ENCODE measurements around the gene EIF4G3. TPM values are rescaled to one million over a fixed set of nuclear protein-coding genes. Genes with fewer than 3 reads are reported as not detected.

The EIF4G3 gene
- polyA plus RNA-seq, 1 donor (not counting 4 experiments of a cell fraction or from before 2014, with no cell fraction given): 44.6 TPM

- peaks cover 3 to 9% of the 10 kb centered on the region in 2 experiments for H3K36me3 ChIP-seq (ENCODE audit: control insufficient read depth in 2 of 2, extremely low read depth in 1 of 2, insufficient read depth in 2 of 2, low read length in 2 of 2)
- TF ChIP-seq EZH2 (IDR thresholded peaks at IDR 0.05; ENCODE audit: low read length): no peak
- TF ChIP-seq, protein P1, sequence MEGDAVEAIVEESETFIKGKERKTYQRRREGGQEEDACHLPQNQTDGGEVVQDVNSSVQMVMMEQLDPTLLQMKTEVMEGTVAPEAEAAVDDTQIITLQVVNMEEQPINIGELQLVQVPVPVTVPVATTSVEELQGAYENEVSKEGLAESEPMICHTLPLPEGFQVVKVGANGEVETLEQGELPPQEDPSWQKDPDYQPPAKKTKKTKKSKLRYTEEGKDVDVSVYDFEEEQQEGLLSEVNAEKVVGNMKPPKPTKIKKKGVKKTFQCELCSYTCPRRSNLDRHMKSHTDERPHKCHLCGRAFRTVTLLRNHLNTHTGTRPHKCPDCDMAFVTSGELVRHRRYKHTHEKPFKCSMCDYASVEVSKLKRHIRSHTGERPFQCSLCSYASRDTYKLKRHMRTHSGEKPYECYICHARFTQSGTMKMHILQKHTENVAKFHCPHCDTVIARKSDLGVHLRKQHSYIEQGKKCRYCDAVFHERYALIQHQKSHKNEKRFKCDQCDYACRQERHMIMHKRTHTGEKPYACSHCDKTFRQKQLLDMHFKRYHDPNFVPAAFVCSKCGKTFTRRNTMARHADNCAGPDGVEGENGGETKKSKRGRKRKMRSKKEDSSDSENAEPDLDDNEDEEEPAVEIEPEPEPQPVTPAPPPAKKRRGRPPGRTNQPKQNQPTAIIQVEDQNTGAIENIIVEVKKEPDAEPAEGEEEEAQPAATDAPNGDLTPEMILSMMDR (optimal IDR thresholded peaks at IDR 0.05 in 1 of 3, IDR thresholded peaks at IDR 0.05 in 1 of 3, conservative IDR thresholded peaks at IDR 0.05 in 1 of 3; ENCODE audit: extremely low read depth in 1 of 3, insufficient read depth in 2 of 3, low read length in 3 of 3): no peak
- no peaks in the 10 kb centered on the region for H3K9me3 ChIP-seq (ENCODE audit: control insufficient read depth, low read depth, low read length)
- H2AFZ ChIP-seq (ENCODE audit: control insufficient read depth, low read length): no peak overlapping the region
- no peak overlapping the region for H3K27ac ChIP-seq (ENCODE audit: control insufficient read depth, insufficient read depth, low read length)
- H3K4me1 ChIP-seq (ENCODE audit: control insufficient read depth, extremely low read depth, insufficient read depth, low read length): peaks cover 18% of the 10 kb centered on the region
- no peak overlapping the region for H3K4me3 ChIP-seq (ENCODE audit: control insufficient read depth in 2 of 3, extremely low read depth in 1 of 3, insufficient read depth in 2 of 3, low read depth in 1 of 3, low read length in 3 of 3)
- DNase-seq (ENCODE audit: low read depth, low spot score) (no peak), FAIRE-seq (peak; percentile 43)
- no peaks in the 10 kb centered on the region for H3K27me3 ChIP-seq (ENCODE audit: control insufficient read depth, extremely low read depth, insufficient read depth, low read length)
- dilution Hi-C loops (cut with MboI; ENCODE audit: extremely low pct_ligation_motif_present, low sequenced_read_pairs): no loop called here
- no peaks in the 10 kb centered on the region for H4K20me1 ChIP-seq (ENCODE audit: control insufficient read depth, extremely low read depth, insufficient read depth, low read length)
- H3K4me2 ChIP-seq (ENCODE audit: control insufficient read depth, extremely low read depth, insufficient read depth, low read depth, low read length): no peak overlapping the region
- no peak overlapping the region for H3K9ac ChIP-seq (ENCODE audit: control insufficient read depth, extremely low read depth, insufficient read depth, low read length)
- H3K79me2 ChIP-seq (ENCODE audit: control insufficient read depth, insufficient read depth, low read length): peaks cover 17% of the 10 kb centered on the region
- H3K9me1 ChIP-seq (ENCODE audit: control insufficient read depth, extremely low read depth, insufficient read depth, low read length): peaks cover 3% of the 10 kb centered on the region
Observed at GRCh38 chr1:21089299-21089698, 87.4 kb downstream of the EIF4G3 start.

DNA sequence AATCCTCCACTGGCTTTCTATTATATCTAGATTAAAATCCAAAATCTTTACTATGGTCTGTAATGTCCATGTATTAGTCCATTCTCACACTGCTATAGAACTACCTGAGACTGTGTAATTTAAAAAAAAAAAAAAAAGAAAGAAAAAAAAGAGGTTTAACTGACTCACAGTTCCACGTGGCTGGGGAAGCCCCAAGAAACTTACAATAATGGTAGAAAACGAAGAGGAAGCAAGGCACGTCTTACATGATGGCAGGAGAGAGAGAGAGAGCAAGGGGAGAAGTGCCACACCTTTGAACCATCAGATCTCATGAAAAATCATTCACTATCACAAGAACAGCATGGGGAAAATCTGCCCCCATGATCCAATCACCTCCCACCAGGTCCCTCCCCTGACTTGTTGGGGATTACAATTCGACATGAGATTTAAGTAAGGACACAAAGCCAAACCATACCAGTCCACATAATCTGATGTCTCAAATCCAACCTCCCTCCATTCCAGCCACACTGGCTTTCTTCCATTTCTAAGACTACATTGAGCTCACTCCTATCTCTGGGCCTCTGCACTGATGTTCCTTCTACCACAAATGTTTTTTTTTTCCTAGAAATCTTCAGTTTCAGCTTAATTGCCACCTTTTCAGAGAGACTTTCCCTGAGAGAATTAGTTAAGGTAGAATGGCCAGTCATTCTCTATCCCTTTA, 92.4 kb downstream of the EIF4G3 start:
- Histone ChIP-seq H4K20me1 (ENCODE audit: control insufficient read depth, extremely low read depth, insufficient read depth, low read length) (no peaks in the 10 kb centered on the region), H3K4me2 (ENCODE audit: control insufficient read depth, extremely low read depth, insufficient read depth, low read depth, low read length) (peak overlapping the region; percentile 20), H3K79me2 (ENCODE audit: control insufficient read depth, insufficient read depth, low read length) (peaks cover 16% of the 10 kb centered on the region), H3K9me1 (ENCODE audit: control insufficient read depth, extremely low read depth, insufficient read depth, low read length) (no peaks in the 10 kb centered on the region), H3K9ac (ENCODE audit: control insufficient read depth, extremely low read depth, insufficient read depth, low read length) (no peak overlapping the region), H3K27ac (ENCODE audit: control insufficient read depth, insufficient read depth, low read length) (peak overlapping the region; percentile 60), H3K36me3 (ENCODE audit: control insufficient read depth in 2 of 2, extremely low read depth in 1 of 2, insufficient read depth in 2 of 2, low read length in 2 of 2) (peaks cover 5 to 9% of the 10 kb centered on the region in 2 experiments), H3K27me3 (ENCODE audit: control insufficient read depth, extremely low read depth, insufficient read depth, low read length) (no peaks in the 10 kb centered on the region), H3K4me1 (ENCODE audit: control insufficient read depth, extremely low read depth, insufficient read depth, low read length) (peaks cover 13% of the 10 kb centered on the region), H3K9me3 (ENCODE audit: control insufficient read depth, low read depth, low read length) (no peaks in the 10 kb centered on the region), H2AFZ (ENCODE audit: control insufficient read depth, low read length) (no peak overlapping the region), H3K4me3 (ENCODE audit: control insufficient read depth in 2 of 3, extremely low read depth in 1 of 3, insufficient read depth in 2 of 3, low read depth in 1 of 3, low read length in 3 of 3) (no peak overlapping the region)
- dilution Hi-C loops (cut with MboI; ENCODE audit: extremely low pct_ligation_motif_present, low sequenced_read_pairs): no loop called here
- FAIRE-seq: no peak
- DNase-seq (ENCODE audit: low read depth, low spot score): no peak
- TF ChIP-seq EZH2 (IDR thresholded peaks at IDR 0.05; ENCODE audit: low read length): no peak
- TF ChIP-seq, protein P1 (optimal IDR thresholded peaks at IDR 0.05 in 1 of 3, IDR thresholded peaks at IDR 0.05 in 1 of 3, conservative IDR thresholded peaks at IDR 0.05 in 1 of 3; ENCODE audit: extremely low read depth in 1 of 3, insufficient read depth in 2 of 3, low read length in 3 of 3): no peak
